ELR (cell line): ENCODE results near the gene TERT.
"Not testable (repeated sequence)": the region's sequence is repeated elsewhere in the genome, so short reads cannot be mapped to it uniquely, and the experiment has no call there.

ENCODE experiments used
- DNase-seq: peaks from one replicate; pipeline ENCODE4 v3.0.0-alpha.2; 2015; ENCODE audit warnings: low read depth

TERT gene

GRCh38 chr5:1278656-1279442, 16.0 kb downstream of the TERT start:
- peak; percentile 51 for DNase-seq

- DNase-seq: no peak
Observed at GRCh38 chr5:1278216-1278615, 16.7 kb downstream of the TERT start.

GRCh38 chr5:1277781-1278180, 17.1 kb downstream of the TERT start:
- no peak for DNase-seq

- DNase-seq: no peak
Observed at GRCh38 chr5:1277331-1277730, 17.5 kb downstream of the TERT start.

GRCh38 chr5:1276930-1277329, 17.9 kb downstream of the TERT start:
- DNase-seq: no peak

GRCh38 chr5:1275397-1276391, 19.2 kb downstream of the TERT start:
- DNase-seq: not testable (repeated sequence)

- no peak for DNase-seq
Observed at GRCh38 chr5:1274471-1274870, 20.4 kb downstream of the TERT start.

GRCh38 chr5:1273745-1274144, 21.1 kb downstream of the TERT start:
- DNase-seq: no peak

GRCh38 chr5:1272201-1272600, 22.7 kb downstream of the TERT start:
- DNase-seq: peak; percentile 32

GRCh38 chr5:1270933-1271914, 23.6 kb downstream of the TERT start:
- DNase-seq: peak; percentile 30

- DNase-seq: no peak
Observed at GRCh38 chr5:1270426-1270825, 24.4 kb downstream of the TERT start.

GRCh38 chr5:1268666-1269065, 26.2 kb downstream of the TERT start:
- DNase-seq: no peak

GRCh38 chr5:1268056-1268455, 26.8 kb downstream of the TERT start:
- DNase-seq: no peak

- DNase-seq: not testable (repeated sequence)
Observed at GRCh38 chr5:1267464-1267863, 27.4 kb downstream of the TERT start.

GRCh38 chr5:1266791-1267190, 28.1 kb downstream of the TERT start:
- DNase-seq: no peak

GRCh38 chr5:1265461-1266455, 29.1 kb downstream of the TERT start:
- DNase-seq: no peak

GRCh38 chr5:1265026-1265425, 29.8 kb downstream of the TERT start:
- DNase-seq: no peak

GRCh38 chr5:1264211-1264610, 30.7 kb downstream of the TERT start:
- peak; percentile 46 for DNase-seq

- DNase-seq: peak; percentile 7
Observed at GRCh38 chr5:1262381-1262780, 32.5 kb downstream of the TERT start.

GRCh38 chr5:1261643-1262042, 33.2 kb downstream of the TERT start:
- no peak for DNase-seq
